HepG2 (cell line): Measurements from ENCODE around the gene ABCC3. TPM values are rescaled to one million over a fixed set of nuclear protein-coding genes. Genes with fewer than 3 reads are reported as not detected.

Source experiments
- ARID2 ChIP-seq: sonication (generic); formaldehyde crosslinking; IDR thresholded peaks from 2 replicates; pipeline ENCODE4 v1.8.1; 2022; ENCODE audit warnings: mild to moderate bottlenecking, missing genetic modification reagents, borderline replicate concordance
- FOXM1 ChIP-seq: sonication (generic); formaldehyde crosslinking; IDR thresholded peaks from 2 replicates; pipeline ENCODE4 v1.5.0; 2020; ENCODE audit warnings: missing genetic modification reagents
- IRF2 ChIP-seq: IDR thresholded peaks from 2 replicates; pipeline ENCODE4 v1.6.1; 2018; ENCODE audit warnings: missing genetic modification reagents, missing compliant biosample characterization
- KLF13 ChIP-seq: sonication (generic); formaldehyde crosslinking; IDR thresholded peaks from 2 replicates; pipeline ENCODE4 v1.4.0; 2020; ENCODE audit warnings: mild to moderate bottlenecking, missing genetic modification reagents
- MEIS1 ChIP-seq: sonication (generic); formaldehyde crosslinking; IDR thresholded peaks from 2 replicates; pipeline ENCODE4 v1.9.0; 2021; ENCODE audit warnings: mild to moderate bottlenecking, missing genetic modification reagents, moderate library complexity, borderline replicate concordance
- NCOA1 ChIP-seq: sonication (generic); formaldehyde crosslinking; IDR thresholded peaks from 2 replicates; pipeline ENCODE4 v1.9.0; 2021; ENCODE audit warnings: missing genetic modification reagents
- POGZ ChIP-seq: sonication (generic); formaldehyde crosslinking; IDR thresholded peaks from 2 replicates; pipeline ENCODE4 v1.4.0; 2020; ENCODE audit warnings: mild to moderate bottlenecking, missing genetic modification reagents
- SAP130 ChIP-seq: IDR thresholded peaks from 2 replicates; pipeline ENCODE4 v1.6.1; 2016; ENCODE audit warnings: low read depth
- SP1 ChIP-seq, 2 experiments: fragments of 450-650 bp in 1 of 2; sonication (generic) in 1 of 2; formaldehyde crosslinking in 1 of 2; IDR thresholded peaks; 2 replicates each; pipeline versions ENCODE4 v1.4.0 to v1.6.1; 2016 to 2020; ENCODE audit warnings: missing genetic modification reagents in 1 of 2
- TEAD3 ChIP-seq: optimal IDR thresholded peaks from 2 replicates; pipeline ENCODE3; 2016; ENCODE audit warnings: borderline replicate concordance
- XRCC5 ChIP-seq: fragments of 200-400 bp; formaldehyde crosslinking; optimal IDR thresholded peaks from 2 replicates; pipeline ENCODE3; 2017; ENCODE audit warnings: mild to moderate bottlenecking, low read length
- ZBTB7A ChIP-seq: sonication (generic); formaldehyde crosslinking; IDR thresholded peaks from 2 replicates; pipeline ENCODE4 v1.8.0; 2022; ENCODE audit warnings: mild to moderate bottlenecking, missing genetic modification reagents
- ZNF329 ChIP-seq: sonication (generic); formaldehyde crosslinking; IDR thresholded peaks from 2 replicates; pipeline ENCODE4 v1.9.0; 2021; ENCODE audit warnings: low read depth, mild to moderate bottlenecking, missing genetic modification reagents
- ZNF468 ChIP-seq: sonication (generic); formaldehyde crosslinking; IDR thresholded peaks from 2 replicates; pipeline ENCODE4 v1.8.0; 2022; ENCODE audit warnings: mild to moderate bottlenecking, moderate library complexity, missing genetic modification reagents
- ZNF660 ChIP-seq: sonication (generic); formaldehyde crosslinking; IDR thresholded peaks from 2 replicates; pipeline ENCODE4 v1.5.1; 2020; ENCODE audit warnings: mild to moderate bottlenecking, low read depth, missing genetic modification reagents, borderline replicate concordance
- ZNF678 ChIP-seq: sonication (generic); formaldehyde crosslinking; IDR thresholded peaks from 2 replicates; pipeline ENCODE4 v1.4.0; 2020; ENCODE audit warnings: mild to moderate bottlenecking, missing genetic modification reagents
- ZNF7 ChIP-seq: IDR thresholded peaks from 2 replicates; pipeline ENCODE4 v1.6.1; 2016; ENCODE audit warnings: missing biosample characterization, missing genetic modification reagents
- ZSCAN29 ChIP-seq: sonication (generic); formaldehyde crosslinking; conservative IDR thresholded peaks from 2 replicates; pipeline ENCODE4 v1.4.0; 2020; ENCODE audit warnings: mild to moderate bottlenecking, missing genetic modification reagents
- polyA plus RNA-seq, 8 experiments: library from polyadenylated mRNA; depleted of rRNA in 3 of 8; stranded (reverse) in 7 of 8; unstranded in 1 of 8; fragments of >200 nt; fragmentation: Illumina TruSeq in 4 of 8; extraction: Trizol in 4 of 8; gene quantifications; 2 replicates each; pipeline versions ENCODE4 v1.2.1 to v1.2.3, GENCODE V29; 2011 to 2016; ENCODE audit warnings: low read depth in 4 of 8, missing spikeins in 1 of 8, mixed read lengths in 1 of 8; ENCODE audit not compliant: insufficient read depth in 1 of 8
- total RNA-seq, 5 experiments: library from RNA; depleted of rRNA; stranded (reverse); fragments of >200 nt; fragmentation: Illumina TruSeq; extraction: Trizol; gene quantifications; 2 replicates each; pipeline ENCODE4 v1.2.3, GENCODE V29; 2016; ENCODE audit warnings: low read depth in 1 of 5
- TF ChIP-seq, protein P1 (sequence below): sonication (generic); formaldehyde crosslinking; IDR thresholded peaks from 2 replicates; pipeline ENCODE4 v1.4.0; 2020; ENCODE audit warnings: missing genetic modification reagents, borderline replicate concordance
- TF ChIP-seq, protein P2 (sequence below): IDR thresholded peaks from 2 replicates; pipeline ENCODE4 v1.6.1; 2016; ENCODE audit warnings: missing genetic modification reagents, missing compliant biosample characterization
- TF ChIP-seq, protein P3 (sequence below): sonication (generic); formaldehyde crosslinking; IDR thresholded peaks from 2 replicates; pipeline ENCODE4 v1.5.0; 2020; ENCODE audit warnings: mild to moderate bottlenecking, missing genetic modification reagents
- TF ChIP-seq, protein P4 (sequence below): sonication (generic); formaldehyde crosslinking; IDR thresholded peaks from 2 replicates; pipeline ENCODE4 v1.8.1; 2023; ENCODE audit warnings: mild to moderate bottlenecking, missing genetic modification reagents

ABCC3 gene
- total and polyA plus RNA-seq, 2 of the 13 experiments (the other 11 are each of a cell fraction or from before 2014, with no cell fraction given) = 25.2 to 50.7 TPM

DNA sequence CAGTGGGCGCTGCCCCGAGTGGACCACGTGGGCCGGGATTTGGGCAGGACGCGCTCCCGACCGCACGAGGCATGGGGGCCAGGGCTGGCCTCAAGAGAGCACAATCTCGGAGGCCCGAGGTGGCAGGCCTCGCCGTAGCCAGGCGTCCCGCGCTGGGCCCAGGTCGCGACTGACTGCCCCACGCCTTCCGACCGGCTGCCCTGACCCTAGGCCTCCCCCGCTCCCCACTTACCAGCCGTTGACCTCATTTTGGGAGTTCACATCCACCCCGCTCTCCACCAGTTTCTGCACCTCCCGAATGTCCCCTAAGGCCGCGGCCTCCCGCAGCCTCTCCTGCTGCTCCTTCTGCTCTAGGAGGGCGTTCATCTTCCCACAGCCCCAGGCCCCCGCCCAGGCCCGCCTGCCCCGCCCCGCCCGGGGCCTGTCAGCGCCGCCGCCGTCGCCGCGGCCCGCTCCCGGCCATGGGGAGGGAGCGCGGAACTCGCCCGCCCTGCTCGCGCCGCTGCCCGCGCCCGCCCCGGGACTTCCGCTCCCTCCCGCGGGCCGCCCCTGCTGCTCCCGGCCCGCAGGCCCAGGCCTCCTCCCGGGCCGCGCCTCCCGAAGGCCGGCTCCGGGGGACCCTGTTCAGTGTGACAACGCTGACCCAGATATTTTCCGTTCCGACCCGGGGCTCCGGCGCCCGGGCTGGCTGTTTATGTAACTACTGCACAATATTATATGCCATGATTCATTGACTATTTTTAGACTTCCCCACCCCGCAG is 72.8 kb downstream of the ABCC3 start, which contains the start of gene ANKRD40 (continued):
- TF ChIP-seq, protein P1, sequence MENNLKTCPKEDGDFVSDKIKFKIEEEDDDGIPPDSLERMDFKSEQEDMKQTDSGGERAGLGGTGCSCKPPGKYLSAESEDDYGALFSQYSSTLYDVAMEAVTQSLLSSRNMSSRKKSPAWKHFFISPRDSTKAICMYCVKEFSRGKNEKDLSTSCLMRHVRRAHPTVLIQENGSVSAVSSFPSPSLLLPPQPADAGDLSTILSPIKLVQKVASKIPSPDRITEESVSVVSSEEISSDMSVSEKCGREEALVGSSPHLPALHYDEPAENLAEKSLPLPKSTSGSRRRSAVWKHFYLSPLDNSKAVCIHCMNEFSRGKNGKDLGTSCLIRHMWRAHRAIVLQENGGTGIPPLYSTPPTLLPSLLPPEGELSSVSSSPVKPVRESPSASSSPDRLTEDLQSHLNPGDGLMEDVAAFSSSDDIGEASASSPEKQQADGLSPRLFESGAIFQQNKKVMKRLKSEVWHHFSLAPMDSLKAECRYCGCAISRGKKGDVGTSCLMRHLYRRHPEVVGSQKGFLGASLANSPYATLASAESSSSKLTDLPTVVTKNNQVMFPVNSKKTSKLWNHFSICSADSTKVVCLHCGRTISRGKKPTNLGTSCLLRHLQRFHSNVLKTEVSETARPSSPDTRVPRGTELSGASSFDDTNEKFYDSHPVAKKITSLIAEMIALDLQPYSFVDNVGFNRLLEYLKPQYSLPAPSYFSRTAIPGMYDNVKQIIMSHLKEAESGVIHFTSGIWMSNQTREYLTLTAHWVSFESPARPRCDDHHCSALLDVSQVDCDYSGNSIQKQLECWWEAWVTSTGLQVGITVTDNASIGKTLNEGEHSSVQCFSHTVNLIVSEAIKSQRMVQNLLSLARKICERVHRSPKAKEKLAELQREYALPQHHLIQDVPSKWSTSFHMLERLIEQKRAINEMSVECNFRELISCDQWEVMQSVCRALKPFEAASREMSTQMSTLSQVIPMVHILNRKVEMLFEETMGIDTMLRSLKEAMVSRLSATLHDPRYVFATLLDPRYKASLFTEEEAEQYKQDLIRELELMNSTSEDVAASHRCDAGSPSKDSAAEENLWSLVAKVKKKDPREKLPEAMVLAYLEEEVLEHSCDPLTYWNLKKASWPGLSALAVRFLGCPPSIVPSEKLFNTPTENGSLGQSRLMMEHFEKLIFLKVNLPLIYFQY = peak; percentile 99
- TF ChIP-seq NCOA1 (CRISPR knock-in tag) (no peak), POGZ (CRISPR knock-in tag) (peak; percentile 81), ARID2 (CRISPR knock-in tag) (no peak; the same call in none of the 2 replicates), SAP130 (CRISPR knock-in tag) (peak; percentile 94), KLF13 (peak; percentile 46; the same call in 1 of the 2 replicates), MEIS1 (CRISPR knock-in tag) (peak; percentile 78; the same call in 1 of the 2 replicates), FOXM1 (CRISPR knock-in tag) (no peak), ZNF678 (CRISPR knock-in tag) (peak; percentile 79), TEAD3 (CRISPR knock-in tag) (peak; percentile 27), SP1 (IDR thresholded peaks at IDR 0.05) (no peak), SP1 (CRISPR knock-in tag; IDR thresholded peaks at IDR 0.05) (peak; percentile 76), XRCC5 (peak; percentile 98), ZBTB7A (no peak), ZNF468 (CRISPR knock-in tag) (0 out of 2 replicates have a peak, but pooled peaks have one; percentile 19), ZNF329 (CRISPR knock-in tag) (no peak), ZNF7 (CRISPR knock-in tag) (no peak; the same call in 1 of the 2 replicates), ZNF660 (CRISPR knock-in tag) (no peak), ZSCAN29 (0 out of 2 replicates have a peak, but pooled peaks have one; percentile 44), IRF2 (peak; percentile 92; the same call in 1 of the 2 replicates)
- TF ChIP-seq, protein P2, sequence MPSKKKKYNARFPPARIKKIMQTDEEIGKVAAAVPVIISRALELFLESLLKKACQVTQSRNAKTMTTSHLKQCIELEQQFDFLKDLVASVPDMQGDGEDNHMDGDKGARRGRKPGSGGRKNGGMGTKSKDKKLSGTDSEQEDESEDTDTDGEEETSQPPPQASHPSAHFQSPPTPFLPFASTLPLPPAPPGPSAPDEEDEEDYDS (CRISPR knock-in tag) = peak; percentile 65; the same call in 1 of the 2 replicates
- TF ChIP-seq, protein P3, sequence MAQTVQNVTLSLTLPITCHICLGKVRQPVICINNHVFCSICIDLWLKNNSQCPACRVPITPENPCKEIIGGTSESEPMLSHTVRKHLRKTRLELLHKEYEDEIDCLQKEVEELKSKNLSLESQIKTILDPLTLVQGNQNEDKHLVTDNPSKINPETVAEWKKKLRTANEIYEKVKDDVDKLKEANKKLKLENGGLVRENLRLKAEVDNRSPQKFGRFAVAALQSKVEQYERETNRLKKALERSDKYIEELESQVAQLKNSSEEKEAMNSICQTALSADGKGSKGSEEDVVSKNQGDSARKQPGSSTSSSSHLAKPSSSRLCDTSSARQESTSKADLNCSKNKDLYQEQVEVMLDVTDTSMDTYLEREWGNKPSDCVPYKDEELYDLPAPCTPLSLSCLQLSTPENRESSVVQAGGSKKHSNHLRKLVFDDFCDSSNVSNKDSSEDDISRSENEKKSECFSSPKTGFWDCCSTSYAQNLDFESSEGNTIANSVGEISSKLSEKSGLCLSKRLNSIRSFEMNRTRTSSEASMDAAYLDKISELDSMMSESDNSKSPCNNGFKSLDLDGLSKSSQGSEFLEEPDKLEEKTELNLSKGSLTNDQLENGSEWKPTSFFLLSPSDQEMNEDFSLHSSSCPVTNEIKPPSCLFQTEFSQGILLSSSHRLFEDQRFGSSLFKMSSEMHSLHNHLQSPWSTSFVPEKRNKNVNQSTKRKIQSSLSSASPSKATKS (CRISPR knock-in tag) = no peak; the same call in 1 of the 2 replicates
- TF ChIP-seq, protein P4, sequence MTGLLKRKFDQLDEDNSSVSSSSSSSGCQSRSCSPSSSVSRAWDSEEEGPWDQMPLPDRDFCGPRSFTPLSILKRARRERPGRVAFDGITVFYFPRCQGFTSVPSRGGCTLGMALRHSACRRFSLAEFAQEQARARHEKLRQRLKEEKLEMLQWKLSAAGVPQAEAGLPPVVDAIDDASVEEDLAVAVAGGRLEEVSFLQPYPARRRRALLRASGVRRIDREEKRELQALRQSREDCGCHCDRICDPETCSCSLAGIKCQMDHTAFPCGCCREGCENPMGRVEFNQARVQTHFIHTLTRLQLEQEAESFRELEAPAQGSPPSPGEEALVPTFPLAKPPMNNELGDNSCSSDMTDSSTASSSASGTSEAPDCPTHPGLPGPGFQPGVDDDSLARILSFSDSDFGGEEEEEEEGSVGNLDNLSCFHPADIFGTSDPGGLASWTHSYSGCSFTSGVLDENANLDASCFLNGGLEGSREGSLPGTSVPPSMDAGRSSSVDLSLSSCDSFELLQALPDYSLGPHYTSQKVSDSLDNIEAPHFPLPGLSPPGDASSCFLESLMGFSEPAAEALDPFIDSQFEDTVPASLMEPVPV (CRISPR knock-in tag) = peak; percentile 74; the same call in 1 of the 2 replicates
